Stimulated activated CD4-positive, alpha-beta T cell treated with anti-CD3 and anti-CD28 coated beads, Interleukin-12 subunit alpha, Interleukin-12 subunit beta, amount 100 ng/mL, for 24 hours (primary cell): ENCODE measurements around the gene SUPT4H1.

ENCODE experiments used
- DNase-seq, 2 experiments: peaks; one replicate each; pipeline ENCODE4 v3.0.0-alpha.2; 2020; ENCODE audit warnings: low read depth in 2 of 2

Gene SUPT4H1

GRCh38 chr17:58339755-58340404, 12.1 kb downstream of the SUPT4H1 start:
- DNase-seq, result no peak

- DNase-seq, result peak in 1 of 2 experiments; percentile 91
Measured at GRCh38 chr17:58338841-58339754, 12.9 kb downstream of the SUPT4H1 start.

- peak in 1 of 2 experiments; percentile 35 for DNase-seq
Measured at GRCh38 chr17:58338454-58338840, 13.6 kb downstream of the SUPT4H1 start.

- peak; percentile 89 to 92 for DNase-seq
Measured at GRCh38 chr17:58337600-58338453, 14.2 kb downstream of the SUPT4H1 start.

- peak in 1 of 2 experiments; percentile 49 for DNase-seq
Measured at GRCh38 chr17:58337210-58337599, 14.8 kb downstream of the SUPT4H1 start.

- peak in 1 of 2 experiments; percentile 35 for DNase-seq
Measured at GRCh38 chr17:58336456-58337209, 15.4 kb downstream of the SUPT4H1 start.

GRCh38 chr17:58335779-58336455, 16.1 kb downstream of the SUPT4H1 start:
- peak in 1 of 2 experiments; percentile 68 for DNase-seq

- peak in 1 of 2 experiments; percentile 67 for DNase-seq
Measured at GRCh38 chr17:58335061-58335731, 16.8 kb downstream of the SUPT4H1 start.

- peak in 1 of 2 experiments; percentile 32 for DNase-seq
Measured at GRCh38 chr17:58334661-58335060, 17.3 kb downstream of the SUPT4H1 start.

- DNase-seq, result no peak
Measured at GRCh38 chr17:58334256-58334655, 17.7 kb downstream of the SUPT4H1 start.

- DNase-seq, result peak in 1 of 2 experiments; percentile 26
Measured at GRCh38 chr17:58333736-58334207, 18.2 kb downstream of the SUPT4H1 start.

- peak; percentile 64 to 82 for DNase-seq
Measured at GRCh38 chr17:58332778-58333735, 18.9 kb downstream of the SUPT4H1 start.

GRCh38 chr17:58331815-58332777, 19.9 kb downstream of the SUPT4H1 start:
- DNase-seq, result peak; percentile 88 to 89

GRCh38 chr17:58330997-58331814, 20.8 kb downstream of the SUPT4H1 start:
- DNase-seq, result peak; percentile 67 to 74

- DNase-seq, result peak in 1 of 2 experiments; percentile 54
Measured at GRCh38 chr17:58330538-58330996, 21.4 kb downstream of the SUPT4H1 start.

GRCh38 chr17:58329810-58330537, 22.0 kb downstream of the SUPT4H1 start:
- peak in 1 of 2 experiments; percentile 58 for DNase-seq
